A673 (cell line): Measurements from ENCODE around the gene TSPAN4. TPM values are rescaled to one million over a fixed set of nuclear protein-coding genes. Genes with fewer than 3 reads are reported as not detected.
A peak's percentile ranks its signal among the peaks of the same experiment; 100 is the strongest.

Experiments
- BruUV-seq: library from RNA; stranded (reverse); fragments of 400-500 nt; replicated peaks from 2 replicates; lab custom pipeline; 2021; lab: Mats Ljungman, UMichigan
- CTCF ChIA-PET: fragments of 300-600 bp; sonication (Branson Sonifier 250); formaldehyde crosslinking; loops from one replicate; lab custom pipeline; 2022; ENCODE audit warnings: antibody characterized with exemption; lab: Charles Lee
- POLR2A ChIA-PET: fragments of 300-600 bp; sonication (Branson Sonifier 250); formaldehyde crosslinking; loops from one replicate; lab custom pipeline; 2022; ENCODE audit warnings: antibody characterized with exemption; ENCODE audit not compliant: low non-redundant PET; lab: Charles Lee
- DNase-seq: peaks from one replicate; pipeline ENCODE4 v3.0.0-alpha.2; 2015; ENCODE audit warnings: low spot score
- H3K27ac ChIP-seq: fragments of 200-600 bp; sonication (generic); 2 replicates; pipeline ENCODE4 v1.5.1; 2016; ENCODE audit warnings: mixed run types, low read depth, mild to moderate bottlenecking, mixed read lengths, antibody characterized with exemption, low read length; ENCODE audit not compliant: poor library complexity, severe bottlenecking
- H3K27me3 ChIP-seq: fragments of 200-600 bp; sonication (generic); replicated peaks from 2 replicates; pipeline ENCODE4 v1.6.1; 2017; ENCODE audit warnings: mixed run types, low read depth, mild to moderate bottlenecking, mixed read lengths, antibody characterized with exemption, low read length; ENCODE audit not compliant: insufficient read depth, poor library complexity
- H3K36me3 ChIP-seq: fragments of 200-600 bp; sonication (generic); 2 replicates; pipeline ENCODE4 v1.6.1; 2016; ENCODE audit warnings: mixed run types, mild to moderate bottlenecking, mixed read lengths, antibody characterized with exemption, low read length; ENCODE audit not compliant: insufficient read depth, poor library complexity, severe bottlenecking
- H3K4me1 ChIP-seq: fragments of 200-600 bp; sonication (generic); 2 replicates; pipeline ENCODE4 v1.6.1; 2017; ENCODE audit warnings: mixed run types, mild to moderate bottlenecking, mixed read lengths, antibody characterized with exemption, low read length; ENCODE audit not compliant: insufficient read depth, poor library complexity, severe bottlenecking
- H3K4me3 ChIP-seq: fragments of 200-600 bp; sonication (generic); 2 replicates; pipeline ENCODE4 v1.5.1; 2016; ENCODE audit warnings: low read depth, mixed run types, mild to moderate bottlenecking, mixed read lengths, low read length; ENCODE audit not compliant: poor library complexity, severe bottlenecking
- H3K9me3 ChIP-seq: fragments of 200-600 bp; sonication (generic); 2 replicates; pipeline ENCODE4 v1.6.1; 2016; ENCODE audit warnings: mixed run types, low read depth, mild to moderate bottlenecking, mixed read lengths, antibody characterized with exemption, low read length; ENCODE audit not compliant: poor library complexity, severe bottlenecking
- CTCF ChIP-seq: fragments of 300-800, 200-600 bp; sonication (generic); conservative IDR thresholded peaks from 2 replicates; pipeline ENCODE4 v1.5.1; 2017; ENCODE audit warnings: low read depth, mild to moderate bottlenecking, antibody characterized with exemption, low read length, moderate library complexity, mixed read lengths
- EZH2 ChIP-seq: fragments of 200-600 bp; sonication (generic); IDR thresholded peaks from 2 replicates; pipeline ENCODE4 v1.6.1; 2017; ENCODE audit warnings: borderline replicate concordance, low read depth, mild to moderate bottlenecking, mixed read lengths, antibody characterized with exemption, low read length; ENCODE audit not compliant: poor library complexity, severe bottlenecking
- intact Hi-C: fragments of 100-400 bp; cut with micrococcal nuclease; formaldehyde crosslinking; loops from one replicate; pipeline ENCODE4 v1.10.0; 2022; ENCODE audit not compliant: unreplicated experiment
- total RNA-seq: library from RNA; stranded (reverse); gene quantifications from 2 replicates; pipeline ENCODE4 v1.2.3, GENCODE V29; 2021

The TSPAN4 gene
- total RNA-seq, 1 experiment from 2014 or later, result 17.5 TPM

DNA sequence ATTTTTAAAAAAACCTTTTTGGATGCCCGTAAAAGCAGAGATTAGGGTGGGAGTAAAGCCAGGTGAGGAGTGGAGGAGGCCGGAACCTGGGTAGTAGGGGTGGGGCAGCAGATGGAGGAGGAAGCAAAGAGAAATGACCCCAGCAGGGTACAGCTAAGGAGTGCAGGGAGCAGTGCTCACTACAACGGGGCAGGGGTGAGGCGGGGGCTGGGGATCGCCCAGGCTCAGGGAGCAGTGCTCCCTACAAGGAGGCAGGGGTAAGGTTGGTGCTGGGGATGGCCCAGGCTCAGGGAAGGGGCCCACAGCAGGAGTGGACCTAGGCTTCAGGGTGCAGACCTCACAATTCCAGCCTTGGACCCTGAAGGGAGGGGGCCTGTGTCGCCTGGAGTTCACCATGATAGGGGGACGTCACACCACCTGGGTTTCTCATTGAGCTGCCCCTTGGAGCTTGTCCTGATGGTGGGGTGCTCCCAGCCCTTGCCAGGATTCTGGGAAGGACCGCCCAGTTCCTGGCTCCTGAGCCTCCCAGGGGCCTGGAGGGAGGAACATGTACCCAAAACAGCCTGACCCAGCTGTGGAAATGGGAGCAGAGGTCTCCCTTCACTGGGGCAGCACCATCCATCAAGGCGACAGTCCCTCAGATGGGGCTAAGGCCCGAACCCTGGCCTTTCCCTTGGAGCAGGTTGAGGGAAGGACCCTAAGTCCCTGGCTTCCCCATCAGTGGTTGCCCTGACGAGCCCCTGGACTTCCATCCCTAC, 26.8 kb upstream of the TSPAN4 start:
- no peaks in the 10 kb centered on the region for H3K9me3 ChIP-seq
- ChIA-PET CTCF (no interaction called here), POLR2A (no interaction called here)
- DNase-seq, result no peak
- peaks cover 29% of the 10 kb centered on the region for H3K36me3 ChIP-seq
- no peaks in the 10 kb centered on the region for H3K27me3 ChIP-seq
- no TSS peak for BruUV-seq
- no peak overlapping the region for H3K4me3 ChIP-seq
- H3K27ac ChIP-seq, result no peak overlapping the region
- H3K4me1 ChIP-seq, result peaks cover 16% of the 10 kb centered on the region
- intact Hi-C loops, result no loop called here
- TF ChIP-seq CTCF (no peak), EZH2 (no peak)

DNA sequence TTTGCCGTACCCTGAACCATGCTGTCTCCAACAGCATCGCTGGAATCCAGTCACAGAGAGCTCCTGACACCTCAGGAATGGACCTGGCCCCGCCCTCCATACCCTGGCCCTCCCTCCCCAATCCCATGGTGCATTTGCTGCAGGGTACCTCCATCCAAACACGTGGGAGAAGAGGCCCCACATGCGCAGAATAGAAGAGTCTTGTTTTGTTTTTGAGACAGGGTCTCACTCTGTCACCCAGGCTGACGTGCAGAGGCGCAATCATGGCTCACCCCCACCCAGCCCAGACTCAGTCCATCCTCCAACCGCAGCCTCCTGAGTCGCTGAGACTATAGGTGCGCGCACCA, 26.2 kb upstream of the TSPAN4 start:
- TF ChIP-seq CTCF, result no peak
- no peak for TF ChIP-seq EZH2
- no peak overlapping the region for H3K27ac ChIP-seq
- intact Hi-C loops, result no loop called here
- peaks cover 11% of the 10 kb centered on the region for H3K4me1 ChIP-seq
- peaks cover 24% of the 10 kb centered on the region for H3K36me3 ChIP-seq
- no peaks in the 10 kb centered on the region for H3K9me3 ChIP-seq
- H3K27me3 ChIP-seq, result no peaks in the 10 kb centered on the region
- BruUV-seq, result no TSS peak
- no peak for DNase-seq
- POLR2A ChIA-PET, result interaction anchor here (0.6 kb wide), 1 partner anchor 59 kb away, joined by 3 read pairs; no protein-coding TSS in a partner anchor
- no peak overlapping the region for H3K4me3 ChIP-seq
- CTCF ChIA-PET, result no interaction called here

GRCh38 chr11:818396-819128, 24.1 kb upstream of the TSPAN4 start, which contains the start of gene PNPLA2:
Gene PNPLA2 (plus strand): TSS chr11:818914. CDS start chr11:819719, 805 bp downstream.
- DNase-seq, result no peak
- ChIA-PET CTCF (no interaction called here), POLR2A (interaction anchor here (0.6 to 1.0 kb wide), 2 partner anchors 9 to 112 kb away, joined by 3 to 8 read pairs; partner anchors contain the start of gene RPLP2)
- Histone ChIP-seq H3K9me3 (no peaks in the 10 kb centered on the region), H3K4me1 (peaks cover 6% of the 10 kb centered on the region), H3K27me3 (no peaks in the 10 kb centered on the region), H3K36me3 (peaks cover 4% of the 10 kb centered on the region), H3K4me3 (peak within 1 kb of the TSS; percentile 82), H3K27ac (peak within 1 kb of the TSS; percentile 87)
- intact Hi-C loops, result no loop called here
- TF ChIP-seq CTCF (no peak), EZH2 (no peak)
- no TSS peak for BruUV-seq
